B cell (primary cell): ENCODE results near the gene DPYD. TPM values are rescaled to one million over a fixed set of nuclear protein-coding genes. Genes with fewer than 3 reads are reported as not detected.

ENCODE experiments used
- ATAC-seq: fragments of 200-7000 bp; cut with Tn5 transposase; one replicate; pipeline ENCODE4 v1.10.0; 2021; ENCODE audit warnings: low read depth, mild to moderate bottlenecking, moderate number of reproducible peaks, moderate library complexity
- CTCF ChIA-PET: fragments of 350-600 bp; sonication (Branson Sonifier 250); formaldehyde crosslinking; loops from one replicate; lab custom pipeline; 2021; ENCODE audit warnings: antibody characterized with exemption, inconsistent platforms; lab: Charles Lee
- POLR2A ChIA-PET: fragments of 350-600 bp; sonication (Branson Sonifier 250); formaldehyde crosslinking; loops from one replicate; lab custom pipeline; 2021; ENCODE audit warnings: antibody characterized with exemption; lab: Charles Lee
- DNase-seq: peaks from one replicate; pipeline ENCODE4 v3.0.0; 2013
- H2AFZ ChIP-seq: 2 replicates; pipeline ENCODE4 v1.6.1; 2012; ENCODE audit warnings: mild to moderate bottlenecking, low read depth, low read length; ENCODE audit not compliant: insufficient read depth, poor library complexity, severe bottlenecking
- H3K27ac ChIP-seq, 2 donors: 1 replicate in 1 of 2; 2 replicates in 1 of 2; pipeline ENCODE4 v1.5.1; 2012 to 2013; ENCODE audit warnings: low read length in 2 of 2, mild to moderate bottlenecking in 2 of 2, moderate library complexity in 1 of 2
- H3K27me3 ChIP-seq, 4 experiments: fragments of 200-600 bp in 1 of 4; sonication (generic) in 1 of 4; replicated peaks in 1 of 4; 1 replicate in 2 of 4; 2 replicates in 2 of 4; pipeline versions ENCODE4 v1.6.1 to v1.7.0; 2013 to 2016; ENCODE audit warnings: low read length in 3 of 4, mild to moderate bottlenecking in 2 of 4, mixed read lengths in 1 of 4, moderate library complexity in 1 of 4; ENCODE audit not compliant: insufficient read depth in 4 of 4, control insufficient read depth in 3 of 4; ENCODE audit errors: control extremely low read depth in 1 of 4
- H3K36me3 ChIP-seq, 2 experiments: replicated peaks in 1 of 2; 1 replicate in 1 of 2; 2 replicates in 1 of 2; pipeline versions ENCODE4 v1.6.1 to v1.7.1; 2013; ENCODE audit warnings: low read length in 1 of 2; ENCODE audit not compliant: insufficient read depth in 2 of 2, control insufficient read depth in 1 of 2; ENCODE audit errors: control extremely low read depth in 1 of 2, extremely low read depth in 1 of 2
- H3K4me1 ChIP-seq, 2 donors: fragments of 200-600 bp in 1 of 2; sonication (generic) in 1 of 2; 1 replicate in 1 of 2; 2 replicates in 1 of 2; pipeline versions ENCODE4 v1.5.1 to v1.6.1; 2013 to 2017; ENCODE audit warnings: low read length in 2 of 2; ENCODE audit not compliant: control insufficient read depth in 2 of 2, insufficient read depth in 2 of 2
- H3K4me2 ChIP-seq: replicated peaks from 2 replicates; pipeline ENCODE3; 2012; ENCODE audit warnings: mild to moderate bottlenecking, low read depth, low read length; ENCODE audit not compliant: poor library complexity, severe bottlenecking
- H3K4me3 ChIP-seq, 5 experiments: fragments of 200-600 bp in 1 of 5; sonication (generic) in 1 of 5; 1 replicate in 3 of 5; 2 replicates in 2 of 5; pipeline versions ENCODE4 v1.5.1 to v1.7.0; 2011 to 2016; ENCODE audit warnings: low read length in 4 of 5, mild to moderate bottlenecking in 4 of 5, low read depth in 2 of 5, control low read depth in 1 of 5, moderate library complexity in 1 of 5; ENCODE audit not compliant: insufficient read depth in 1 of 5; ENCODE audit errors: control extremely low read depth in 1 of 5, extremely low read depth in 1 of 5
- H3K79me2 ChIP-seq: fragments of 200-600 bp; sonication (generic); one replicate; pipeline ENCODE4 v1.6.0; 2016; ENCODE audit warnings: low read length; ENCODE audit not compliant: control insufficient read depth, insufficient read depth
- H3K9ac ChIP-seq: fragments of 200-600 bp; sonication (generic); 2 replicates; pipeline ENCODE4 v1.6.1; 2017; ENCODE audit warnings: mild to moderate bottlenecking, low read length, moderate library complexity
- H3K9me3 ChIP-seq, 3 donors: one replicate each; pipeline versions ENCODE4 v1.6.1 to v1.7.1; 2013; ENCODE audit warnings: low read length in 2 of 3; ENCODE audit not compliant: control insufficient read depth in 2 of 3, insufficient read depth in 1 of 3; ENCODE audit errors: control extremely low read depth in 1 of 3
- H4K20me1 ChIP-seq: 2 replicates; pipeline ENCODE4 v1.6.0; 2012; ENCODE audit warnings: mild to moderate bottlenecking, low read length; ENCODE audit not compliant: insufficient read depth, control insufficient read depth, poor library complexity, severe bottlenecking
- H3K27ac Mint-ChIP-seq: one replicate; pipeline ENCODE4 v1.8.0; 2021; ENCODE audit warnings: mixed read lengths
- H3K27me3 Mint-ChIP-seq: one replicate; pipeline ENCODE4 v1.8.0; 2021; ENCODE audit warnings: mixed read lengths
- H3K4me1 Mint-ChIP-seq: one replicate; pipeline ENCODE4 v1.8.0; 2021; ENCODE audit warnings: mixed read lengths
- H3K4me3 Mint-ChIP-seq: one replicate; pipeline ENCODE4 v1.8.0; 2021; ENCODE audit warnings: mixed read lengths
- H3K9me3 Mint-ChIP-seq: one replicate; pipeline ENCODE4 v1.8.0; 2022; ENCODE audit warnings: mixed read lengths; ENCODE audit not compliant: insufficient read depth
- CTCF ChIP-seq: fragments of 200-600 bp; IDR thresholded peaks from one replicate; pipeline ENCODE4 v1.8.0; 2022; ENCODE audit warnings: antibody characterized with exemption, mild to moderate bottlenecking
- EZH2 ChIP-seq: IDR thresholded peaks from 2 replicates; pipeline ENCODE4 v1.6.1; 2012; ENCODE audit warnings: borderline replicate concordance, low read depth, mild to moderate bottlenecking, moderate library complexity, low read length; ENCODE audit not compliant: insufficient read depth, poor library complexity, severe bottlenecking
- WGBS: methylation state at CpG from one replicate; pipeline ENCODE4 v1.1.5; 2013; ENCODE audit warnings: missing lambda C conversion rate; ENCODE audit not compliant: insufficient coverage; 5-methylcytosine and 5-hydroxymethylcytosine counted together
- intact Hi-C: fragments of 100-400 bp; cut with micrococcal nuclease; formaldehyde crosslinking; loops from one replicate; pipeline ENCODE4 v1.10.0; 2022
- polyA plus RNA-seq: library from polyadenylated mRNA; depleted of rRNA; stranded (reverse); fragments of >200 nt; gene quantifications from 2 replicates; pipeline ENCODE4 v1.2.3, GENCODE V29; 2012
- total RNA-seq, 2 donors: library from RNA; stranded (reverse); fragments of 120-200 nt in 1 of 2; gene quantifications; 1 replicate in 1 of 2; 2 replicates in 1 of 2; pipeline versions ENCODE4 v1.2.3 to v1.2.4, GENCODE V29; 2013 to 2022

Gene DPYD
- total and polyA plus RNA-seq, 2 donors (not counting 1 experiment from before 2014, with no cell fraction given), result 4.2 to 19.0 TPM

- Histone ChIP-seq H3K4me1 (no peaks in the 10 kb centered on the region), H3K4me3 (no peak overlapping the region), H2AFZ (no peak overlapping the region), H3K27ac (no peak overlapping the region), H3K27me3 (no peaks in the 10 kb centered on the region), H3K9ac (no peak overlapping the region), H3K9me3 (no peaks in the 10 kb centered on the region), H3K79me2 (no peaks in the 10 kb centered on the region), H3K36me3 (no peaks in the 10 kb centered on the region), H3K4me2 (no peak overlapping the region), H4K20me1 (no peaks in the 10 kb centered on the region)
- no peaks in the 10 kb centered on the region for H3K9me3 Mint-ChIP-seq
- H3K4me1 Mint-ChIP-seq, result no peaks in the 10 kb centered on the region
- DNase-seq (no peak), ATAC-seq (no peak)
- H3K27me3 Mint-ChIP-seq, result no peaks in the 10 kb centered on the region
- TF ChIP-seq CTCF (no peak), EZH2 (no peak)
- ChIA-PET CTCF (no interaction called here), POLR2A (no interaction called here)
- intact Hi-C loops, result no loop called here
- H3K27ac Mint-ChIP-seq, result no peak overlapping the region
- no CpG with 5 or more reads among the region's 3 CpGs for WGBS
- H3K4me3 Mint-ChIP-seq, result no peak overlapping the region
These were observed 350.1 kb downstream of the DPYD start for GRCh38 chr1:97570691-97571090.

- no peaks in the 10 kb centered on the region for H4K20me1 ChIP-seq
- no peaks in the 10 kb centered on the region for H3K27me3 ChIP-seq
- ChIA-PET CTCF (no interaction called here), POLR2A (no interaction called here)
- Mint-ChIP-seq H3K27ac (no peak overlapping the region), H3K4me1 (no peaks in the 10 kb centered on the region), H3K9me3 (no peaks in the 10 kb centered on the region), H3K4me3 (no peak overlapping the region), H3K27me3 (no peaks in the 10 kb centered on the region)
- no peaks in the 10 kb centered on the region for H3K36me3 ChIP-seq
- no peak overlapping the region for H3K9ac ChIP-seq
- no peaks in the 10 kb centered on the region for H3K9me3 ChIP-seq
- intact Hi-C loops, result no loop called here
- H3K4me3 ChIP-seq, result no peak overlapping the region
- H3K4me1 ChIP-seq, result no peaks in the 10 kb centered on the region
- no peak overlapping the region for H3K4me2 ChIP-seq
- WGBS, result 63% methylated on average over 2 of the region's 4 CpGs
- no peaks in the 10 kb centered on the region for H3K79me2 ChIP-seq
- H3K27ac ChIP-seq, result no peak overlapping the region
- ATAC-seq (no peak), DNase-seq (no peak)
- no peak overlapping the region for H2AFZ ChIP-seq
- TF ChIP-seq EZH2 (no peak), CTCF (no peak)
These were observed 353.7 kb downstream of the DPYD start for GRCh38 chr1:97567000-97567749.
